OCI-LY1 (cell line): ENCODE results near the gene NOMO2.
"Not testable (repeated sequence)": the region's sequence is repeated elsewhere in the genome, so short reads cannot be mapped to it uniquely, and the experiment has no call there.

Experiments
- H2AFZ ChIP-seq: fragments of 200-600 bp; sonication (generic), shearing (Covaris generic); 2 replicates; pipeline ENCODE4 v1.6.0; 2014; ENCODE audit warnings: antibody characterized with exemption, mild to moderate bottlenecking, low read length
- H3F3A ChIP-seq: fragments of 200-600 bp; sonication (generic), shearing (Covaris generic); 2 replicates; pipeline ENCODE4 v1.6.0; 2014; ENCODE audit warnings: mild to moderate bottlenecking, antibody characterized with exemption, low read length, moderate library complexity; ENCODE audit not compliant: insufficient read depth
- H3K27ac ChIP-seq: fragments of 200-600 bp; sonication (generic); 2 replicates; pipeline ENCODE4 v1.5.1; 2014; ENCODE audit warnings: low read length, mixed run types, mild to moderate bottlenecking, low read depth; ENCODE audit not compliant: poor library complexity, severe bottlenecking
- H3K27me3 ChIP-seq: fragments of 200-600 bp; sonication (generic); 2 replicates; pipeline ENCODE4 v1.6.0; 2014; ENCODE audit warnings: antibody characterized with exemption, mild to moderate bottlenecking, low read length, moderate library complexity; ENCODE audit not compliant: insufficient read depth
- H3K36me3 ChIP-seq: fragments of 200-600 bp; sonication (generic); 2 replicates; pipeline ENCODE4 v1.6.1; 2014; ENCODE audit warnings: mild to moderate bottlenecking, antibody characterized with exemption, low read length, moderate library complexity, mixed read lengths; ENCODE audit not compliant: insufficient read depth
- H3K4me1 ChIP-seq: fragments of 200-600 bp; sonication (generic); 2 replicates; pipeline ENCODE4 v1.5.1; 2014; ENCODE audit warnings: mild to moderate bottlenecking, low read length, moderate library complexity; ENCODE audit not compliant: insufficient read depth, severe bottlenecking
- H3K4me2 ChIP-seq: fragments of 200-600 bp; sonication (generic), shearing (Covaris generic); 2 replicates; pipeline ENCODE4 v1.6.1; 2014; ENCODE audit warnings: low read length
- H3K4me3 ChIP-seq: fragments of 200-600 bp; sonication (generic); 2 replicates; pipeline ENCODE4 v1.5.1; 2014; ENCODE audit warnings: low read length, low read depth, mild to moderate bottlenecking, mixed read lengths; ENCODE audit not compliant: poor library complexity, severe bottlenecking
- H3K79me2 ChIP-seq: fragments of 200-600 bp; shearing (Covaris generic); 2 replicates; pipeline ENCODE4 v1.6.1; 2016; ENCODE audit warnings: mixed run types, low read length, mixed read lengths; ENCODE audit not compliant: insufficient read depth
- H3K9ac ChIP-seq: fragments of 200-600 bp; sonication (generic), shearing (Covaris generic); 2 replicates; pipeline ENCODE4 v1.6.1; 2014; ENCODE audit warnings: mild to moderate bottlenecking, low read length, mixed read lengths
- H3K9me2 ChIP-seq: fragments of 200-600 bp; sonication (generic), shearing (Covaris generic); 2 replicates; pipeline ENCODE4 v1.6.1; 2014; ENCODE audit warnings: low read depth, mild to moderate bottlenecking, low read length, mixed read lengths
- H3K9me3 ChIP-seq: fragments of 200-600 bp; shearing (Covaris generic); 2 replicates; pipeline ENCODE4 v1.6.1; 2014; ENCODE audit warnings: low read length, mixed read lengths
- H4K20me1 ChIP-seq: fragments of 200-600 bp; sonication (generic), shearing (Covaris generic); 2 replicates; pipeline ENCODE4 v1.6.0; 2016; ENCODE audit warnings: mild to moderate bottlenecking, low read length; ENCODE audit not compliant: insufficient read depth

The NOMO2 gene

DNA sequence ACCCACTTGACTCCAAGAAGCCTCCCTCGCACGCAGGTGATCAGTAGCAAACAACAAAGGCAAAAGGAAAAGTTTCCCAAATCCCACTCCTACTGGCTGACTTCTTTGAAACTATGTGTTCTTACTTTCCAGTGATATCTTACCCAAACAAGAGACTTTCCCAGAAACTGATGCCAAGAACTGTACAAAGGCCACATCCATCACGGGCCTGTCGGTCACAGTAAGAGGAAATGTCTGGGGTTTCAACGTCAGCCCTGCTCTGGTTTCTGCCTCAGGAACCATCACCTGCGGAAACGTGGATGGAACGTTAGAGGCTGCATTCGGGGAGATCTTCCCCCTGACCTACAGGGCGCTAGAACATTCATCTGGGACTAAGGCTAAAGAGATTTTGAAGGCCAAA is 30.6 kb downstream of the NOMO2 start:
- not testable (repeated sequence) for H3K4me2 ChIP-seq, H3K9me2 ChIP-seq, H3K4me3 ChIP-seq, H3K27ac ChIP-seq, H3K27me3 ChIP-seq, H3K4me1 ChIP-seq, H3K36me3 ChIP-seq, H3K9me3 ChIP-seq, H3F3A ChIP-seq, H4K20me1 ChIP-seq, H2AFZ ChIP-seq, H3K79me2 ChIP-seq, H3K9ac ChIP-seq

DNA sequence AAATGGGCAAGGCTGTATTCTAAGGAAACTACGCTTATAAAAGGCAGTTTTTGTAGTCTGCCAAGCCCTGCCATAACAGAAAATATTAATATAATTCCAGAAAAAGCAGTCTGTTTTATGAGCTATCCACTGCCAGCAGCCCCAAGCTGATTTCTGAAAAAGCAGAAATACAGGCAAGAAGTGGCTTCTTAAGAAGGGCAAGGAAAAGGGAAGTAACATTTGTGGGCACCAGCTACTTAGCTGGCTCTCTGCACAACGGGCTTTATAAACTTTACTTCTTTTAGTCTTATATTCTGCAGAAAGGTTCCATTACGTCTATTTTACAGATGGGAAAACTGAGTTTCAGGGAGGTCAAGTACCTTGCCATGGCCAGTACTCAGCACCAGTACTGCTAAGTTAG is 31.6 kb downstream of the NOMO2 start:
- H3K79me2 ChIP-seq, H3K9me2 ChIP-seq, H3K9me3 ChIP-seq, H3K4me3 ChIP-seq, H3K4me2 ChIP-seq, H3K9ac ChIP-seq, H3K27me3 ChIP-seq, H3K4me1 ChIP-seq, H3K27ac ChIP-seq, H4K20me1 ChIP-seq, H3K36me3 ChIP-seq, H3F3A ChIP-seq, H2AFZ ChIP-seq: not testable (repeated sequence)

DNA sequence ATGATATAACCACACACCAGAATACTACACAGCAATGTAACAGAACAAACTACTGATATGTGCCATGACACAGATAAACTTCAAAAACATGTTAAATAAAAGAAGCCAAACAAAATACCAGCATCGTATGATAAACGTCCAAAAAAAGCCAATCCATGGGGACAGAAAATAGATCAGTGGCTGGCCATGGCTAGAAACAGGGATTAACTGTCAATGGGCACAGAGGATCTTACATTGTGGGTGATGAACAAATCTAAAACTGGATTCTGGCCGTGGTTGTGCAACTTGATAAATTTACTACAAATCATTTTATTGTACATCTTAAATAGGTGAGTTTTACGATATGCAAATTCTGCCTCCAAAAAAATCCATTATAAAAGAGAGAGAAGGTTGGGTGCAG is 35.4 kb downstream of the NOMO2 start:
- H3K4me2 ChIP-seq, H3K4me3 ChIP-seq, H3K79me2 ChIP-seq, H3K36me3 ChIP-seq, H3K9me2 ChIP-seq, H3F3A ChIP-seq, H3K9me3 ChIP-seq, H3K27ac ChIP-seq, H3K4me1 ChIP-seq, H4K20me1 ChIP-seq, H3K27me3 ChIP-seq, H2AFZ ChIP-seq, H3K9ac ChIP-seq: not testable (repeated sequence)

DNA sequence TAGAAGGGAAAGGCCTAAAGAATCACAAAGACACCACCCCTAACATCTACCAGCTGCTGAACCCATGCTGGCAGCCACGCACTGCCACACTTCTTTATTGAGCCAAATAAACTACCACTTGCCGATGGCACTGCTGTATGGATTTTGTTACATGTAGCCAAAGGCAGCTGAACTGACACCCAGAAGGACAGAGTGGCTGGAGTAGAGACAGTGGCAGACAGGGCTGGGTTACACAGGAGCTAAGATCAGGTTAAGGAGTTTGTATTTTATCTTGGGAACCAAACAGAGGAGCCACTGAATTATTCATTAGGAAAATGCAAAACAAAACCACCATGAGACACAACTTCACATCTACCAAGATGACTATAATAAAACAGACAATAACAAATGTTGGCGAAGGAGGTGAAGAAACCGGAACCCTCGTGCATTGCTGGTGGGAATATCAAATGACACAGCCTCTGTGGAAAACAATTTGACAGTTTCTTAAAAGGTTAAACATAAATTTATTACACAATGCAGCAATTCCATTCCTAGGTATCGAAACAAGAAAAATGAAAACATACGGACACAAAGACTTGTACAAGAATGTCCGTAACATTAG is 35.9 kb downstream of the NOMO2 start:
- H4K20me1 ChIP-seq, H3F3A ChIP-seq, H2AFZ ChIP-seq, H3K4me1 ChIP-seq, H3K4me2 ChIP-seq, H3K4me3 ChIP-seq, H3K27me3 ChIP-seq, H3K36me3 ChIP-seq, H3K79me2 ChIP-seq, H3K9ac ChIP-seq, H3K9me3 ChIP-seq, H3K27ac ChIP-seq, H3K9me2 ChIP-seq: not testable (repeated sequence)

DNA sequence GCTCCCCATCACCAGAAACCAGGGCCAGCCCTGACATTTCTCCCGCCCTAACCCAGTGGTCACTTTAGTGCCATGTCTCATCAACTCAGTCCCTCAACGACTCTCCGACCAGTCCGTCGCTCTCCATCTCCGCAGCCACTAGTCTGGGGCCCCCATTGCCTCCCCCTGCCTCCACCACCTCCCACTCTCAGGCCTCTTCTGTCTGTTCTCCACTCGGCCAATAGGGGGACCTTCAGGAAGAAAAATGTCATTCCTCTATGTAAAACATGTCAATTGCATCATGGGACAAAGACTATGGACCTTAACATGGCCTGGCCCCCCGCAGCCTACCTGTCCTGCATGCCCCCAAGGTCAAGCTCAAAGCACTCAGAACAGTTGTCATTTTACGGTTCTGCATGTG is 39.3 kb downstream of the NOMO2 start:
- H3K4me3 ChIP-seq, H2AFZ ChIP-seq, H3K9ac ChIP-seq, H4K20me1 ChIP-seq, H3K4me2 ChIP-seq, H3K27me3 ChIP-seq, H3K79me2 ChIP-seq, H3K4me1 ChIP-seq, H3K9me3 ChIP-seq, H3F3A ChIP-seq, H3K36me3 ChIP-seq, H3K27ac ChIP-seq, H3K9me2 ChIP-seq: not testable (repeated sequence)

DNA sequence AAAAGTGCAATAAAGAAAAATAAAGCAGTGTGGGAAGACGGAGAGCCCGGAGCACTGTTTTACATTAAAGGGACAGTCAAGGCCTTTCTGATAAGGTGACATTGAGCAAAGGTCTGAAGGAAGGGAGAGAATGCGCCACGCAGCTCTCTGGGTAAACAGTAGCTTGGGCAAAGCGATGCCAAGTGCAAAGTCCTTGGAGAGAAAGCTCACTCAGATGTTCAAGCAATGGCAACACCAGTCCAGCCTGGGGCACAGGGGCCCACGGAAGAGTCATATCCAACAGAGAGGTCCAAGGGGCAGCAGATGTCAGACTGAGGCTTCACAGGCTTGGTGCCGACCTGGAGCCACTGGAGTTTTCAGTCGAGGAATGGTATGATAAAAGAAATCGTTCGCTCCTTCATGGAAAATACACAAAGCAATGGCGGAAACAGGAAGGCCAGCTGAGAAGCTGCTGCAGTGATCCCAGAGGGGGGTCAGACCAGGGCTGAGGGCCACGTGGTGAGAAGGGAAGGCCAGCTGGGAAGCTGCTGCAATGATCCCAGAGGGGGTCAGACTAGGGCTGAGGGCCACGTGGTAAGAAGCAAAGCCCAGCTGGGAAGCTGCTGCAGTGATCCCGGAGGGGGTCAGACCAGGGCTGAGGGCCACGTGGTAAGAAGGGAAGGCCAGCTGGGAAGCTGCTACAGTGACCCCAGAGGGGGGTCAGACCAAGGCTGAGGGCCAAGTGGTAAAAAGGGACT is 40.3 kb downstream of the NOMO2 start:
- not testable (repeated sequence) for H2AFZ ChIP-seq, H3K36me3 ChIP-seq, H3K27ac ChIP-seq, H3K27me3 ChIP-seq, H3K9me3 ChIP-seq, H3K9ac ChIP-seq, H3F3A ChIP-seq, H3K4me1 ChIP-seq, H4K20me1 ChIP-seq, H3K4me3 ChIP-seq, H3K4me2 ChIP-seq, H3K9me2 ChIP-seq, H3K79me2 ChIP-seq

DNA sequence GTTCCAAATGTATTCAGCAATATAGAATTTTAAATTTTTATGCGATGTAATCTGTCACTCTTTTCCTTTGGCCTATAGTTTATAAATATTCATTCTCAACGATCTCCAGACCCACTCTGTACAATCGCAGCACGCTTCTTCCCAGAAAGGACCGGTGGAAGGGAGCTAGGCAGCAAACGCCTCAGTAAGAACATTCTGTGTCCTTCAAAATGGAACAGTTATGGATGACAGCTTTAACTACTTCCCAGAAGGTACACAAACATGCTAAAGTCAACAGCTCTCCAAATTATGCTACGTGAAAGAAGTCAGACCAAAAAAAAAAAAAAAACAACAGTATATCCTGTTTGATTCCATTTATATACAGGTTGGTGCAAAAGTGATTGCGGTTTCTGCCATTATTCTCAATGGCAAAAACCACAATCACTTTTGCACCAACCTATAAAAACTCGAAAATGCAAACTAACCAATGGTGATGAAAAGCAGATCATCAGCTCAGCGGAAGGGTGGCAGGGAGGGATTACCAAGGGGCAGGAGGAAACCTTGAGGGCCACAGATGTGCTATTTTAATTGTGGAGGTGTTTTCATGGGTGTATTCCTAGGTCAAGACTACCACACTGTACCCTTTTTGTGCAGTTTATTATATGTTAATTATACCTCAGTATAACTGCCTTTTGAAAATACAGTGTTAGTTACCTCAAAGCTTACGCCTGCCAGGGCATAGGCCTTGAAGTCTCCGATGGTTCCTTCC is 43.2 kb downstream of the NOMO2 start:
- not testable (repeated sequence) for H3K9me3 ChIP-seq, H3F3A ChIP-seq, H2AFZ ChIP-seq, H3K27me3 ChIP-seq, H4K20me1 ChIP-seq, H3K9me2 ChIP-seq, H3K79me2 ChIP-seq, H3K4me3 ChIP-seq, H3K36me3 ChIP-seq, H3K4me1 ChIP-seq, H3K27ac ChIP-seq, H3K4me2 ChIP-seq, H3K9ac ChIP-seq
